ENCODE results near the gene NSMCE1. TPM values are rescaled to one million over a fixed set of nuclear protein-coding genes. Genes with fewer than 3 reads are reported as not detected.
"Not testable (repeated sequence)": the region's sequence is repeated elsewhere in the genome, so short reads cannot be mapped to it uniquely, and the experiment has no call there.

NSMCE1 gene
- total RNA-seq, 4 donors from 2014 or later: 3.2 to 43.6 (median 35.6) TPM

DNA sequence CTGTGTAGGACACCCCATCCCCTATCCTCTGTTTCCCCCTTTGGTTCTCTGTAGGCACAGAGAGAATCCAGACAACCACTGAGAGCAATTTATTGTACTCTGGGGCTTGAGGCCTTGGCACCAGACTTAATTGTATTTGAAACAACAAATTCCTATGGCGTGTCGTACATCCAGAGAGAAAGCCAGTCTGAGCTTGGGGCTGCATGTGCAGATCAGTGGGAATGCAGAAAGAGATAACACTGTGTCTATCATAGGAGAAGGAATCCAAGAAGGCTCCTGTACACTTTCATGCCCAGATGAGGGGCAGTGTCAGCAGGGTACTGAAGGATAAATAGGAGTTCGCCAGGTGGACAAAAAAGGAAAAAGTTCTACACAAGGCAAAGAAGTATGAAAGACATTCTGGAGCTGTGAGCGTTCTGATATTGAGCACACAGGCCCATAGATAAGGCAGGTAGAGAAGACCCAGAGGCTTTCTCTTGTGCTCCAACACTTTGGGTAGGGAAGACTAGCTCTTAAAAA lies 23.2 kb upstream of the NSMCE1 start:
- DNase-seq: no peak
- intact Hi-C loops (cut with DNase I; ENCODE audit: low total_unique reads): no loop called here
- Histone ChIP-seq H3K27me3 (no peaks in the 10 kb centered on the region), H3K4me3 (no peak overlapping the region), H3K9me3 (no peaks in the 10 kb centered on the region), H3K36me3 (no peaks in the 10 kb centered on the region), H3K27ac (no peak overlapping the region), H3K4me1 (no peaks in the 10 kb centered on the region)
- no peak for TF ChIP-seq CTCF (IDR thresholded peaks at IDR 0.05)
- TF ChIP-seq POLR2A (IDR thresholded peaks at IDR 0.05): no peak

- H3K36me3 ChIP-seq: no peaks in the 10 kb centered on the region
- no peaks in the 10 kb centered on the region for H3K9me3 ChIP-seq
- intact Hi-C loops (cut with DNase I; ENCODE audit: low total_unique reads): no loop called here
- peak in 1 of 2 donors; percentile 25 for DNase-seq
- TF ChIP-seq CTCF (IDR thresholded peaks at IDR 0.05) (no peak), POLR2A (IDR thresholded peaks at IDR 0.05) (no peak)
- no peaks in the 10 kb centered on the region for H3K27me3 ChIP-seq
- H3K4me3 ChIP-seq: no peak overlapping the region
- no peak overlapping the region for H3K27ac ChIP-seq
- no peaks in the 10 kb centered on the region for H3K4me1 ChIP-seq
These were observed 22.5 kb upstream of the NSMCE1 start for GRCh38 chr16:27291106-27291505.

GRCh38 chr16:27290562-27290961 lies 22.0 kb upstream of the NSMCE1 start:
- DNase-seq: no peak
- Histone ChIP-seq H3K27me3 (no peaks in the 10 kb centered on the region), H3K36me3 (no peaks in the 10 kb centered on the region), H3K4me3 (no peak overlapping the region), H3K9me3 (no peaks in the 10 kb centered on the region), H3K4me1 (no peaks in the 10 kb centered on the region), H3K27ac (no peak overlapping the region)
- intact Hi-C loops (cut with DNase I; ENCODE audit: low total_unique reads): no loop called here
- TF ChIP-seq CTCF (IDR thresholded peaks at IDR 0.05) (no peak), POLR2A (IDR thresholded peaks at IDR 0.05) (no peak)

DNA sequence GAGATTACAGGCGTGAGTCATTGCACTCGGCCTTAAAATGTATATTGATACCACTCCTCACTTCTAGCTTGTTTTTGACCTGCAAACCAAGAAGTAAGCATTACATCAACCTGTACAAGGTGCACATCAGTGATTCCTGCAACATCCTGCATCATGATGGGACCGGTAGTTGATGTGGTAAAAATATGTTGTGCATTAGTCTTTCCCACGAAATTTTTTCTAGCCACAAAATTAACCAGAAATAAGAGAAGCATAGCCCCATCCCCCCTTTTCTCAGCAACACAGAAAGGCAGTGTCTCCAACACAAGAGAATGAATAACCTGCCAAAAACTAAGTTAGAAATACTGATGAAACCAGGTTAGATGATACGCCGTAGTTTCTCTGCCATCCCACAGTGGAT lies 21.1 kb upstream of the NSMCE1 start:
- H3K27ac ChIP-seq: no peak overlapping the region
- H3K27me3 ChIP-seq: no peaks in the 10 kb centered on the region
- intact Hi-C loops (cut with DNase I; ENCODE audit: low total_unique reads): no loop called here
- H3K36me3 ChIP-seq: no peaks in the 10 kb centered on the region
- no peak for TF ChIP-seq CTCF (IDR thresholded peaks at IDR 0.05)
- no peak for TF ChIP-seq POLR2A (IDR thresholded peaks at IDR 0.05)
- H3K4me3 ChIP-seq: no peak overlapping the region
- no peak for DNase-seq
- no peaks in the 10 kb centered on the region for H3K9me3 ChIP-seq
- no peaks in the 10 kb centered on the region for H3K4me1 ChIP-seq

DNA sequence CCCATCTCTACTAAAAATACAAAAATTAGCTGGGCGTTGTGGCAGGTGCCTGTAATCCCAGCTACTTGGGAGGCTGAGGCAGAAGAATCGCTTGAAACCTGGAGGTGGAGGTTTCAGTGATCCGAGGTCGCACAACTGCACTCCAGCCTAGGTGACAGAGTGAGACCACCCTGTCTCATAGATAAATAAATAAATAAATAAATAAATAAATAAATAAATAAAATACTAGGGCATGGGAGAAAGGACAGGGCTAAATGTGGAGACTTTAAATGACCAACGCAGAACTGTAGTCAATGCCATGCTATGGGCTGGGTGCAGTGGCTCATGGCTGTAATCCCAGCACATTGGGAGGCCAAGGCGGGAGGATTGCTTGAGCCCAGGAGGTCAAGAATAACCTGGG lies 19.7 kb upstream of the NSMCE1 start:
- H3K9me3 ChIP-seq; H3K27ac ChIP-seq; intact Hi-C loops (cut with DNase I; ENCODE audit: low total_unique reads); H3K27me3 ChIP-seq; H3K36me3 ChIP-seq; DNase-seq; H3K4me1 ChIP-seq; H3K4me3 ChIP-seq: not testable (repeated sequence)

DNA sequence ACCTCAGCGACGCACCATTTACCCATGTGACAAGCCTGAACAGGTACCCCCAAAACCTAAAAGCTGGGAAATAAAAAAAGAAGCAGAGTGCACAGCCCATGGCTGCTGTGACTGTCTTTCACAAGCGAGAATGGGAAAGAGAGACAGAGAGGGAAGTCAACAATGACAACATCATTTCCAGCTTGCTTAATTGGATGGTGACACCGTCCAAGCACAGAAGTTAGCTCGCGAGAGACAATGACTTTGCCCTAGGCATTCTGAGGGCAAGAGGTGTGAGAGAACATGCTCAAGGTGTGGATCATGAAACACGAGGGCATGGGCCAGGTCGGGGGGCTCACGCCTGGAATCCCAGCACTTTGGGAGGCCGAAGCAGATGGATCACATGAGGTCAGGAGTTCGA lies 19.3 kb upstream of the NSMCE1 start:
- intact Hi-C loops (cut with DNase I; ENCODE audit: low total_unique reads): no loop called here
- no peak for DNase-seq
- Histone ChIP-seq H3K9me3 (no peaks in the 10 kb centered on the region), H3K4me3 (no peak overlapping the region), H3K27me3 (no peaks in the 10 kb centered on the region), H3K4me1 (no peaks in the 10 kb centered on the region), H3K27ac (no peak overlapping the region), H3K36me3 (no peaks in the 10 kb centered on the region)
- TF ChIP-seq CTCF (IDR thresholded peaks at IDR 0.05) (no peak), POLR2A (IDR thresholded peaks at IDR 0.05) (no peak)
